Measurements from ENCODE around the gene RTF1.

The RTF1 gene

GRCh38 chr15:41494190-41494921 is 77.5 kb downstream of the RTF1 start:
- Histone ChIP-seq H3K4me2 (ENCODE audit: low read length) (peak overlapping the region; percentile 100), H3K79me2 (ENCODE audit: insufficient read depth, low read length) (no peaks in the 10 kb centered on the region), H3K36me3 (ENCODE audit: insufficient read depth, low read length) (no peaks in the 10 kb centered on the region), H3K27ac (ENCODE audit: low read depth, low read length, poor library complexity, severe bottlenecking) (no peak overlapping the region), H3K9me3 (ENCODE audit: low read length) (no peaks in the 10 kb centered on the region), H4K20me1 (ENCODE audit: insufficient read depth, low read length) (no peaks in the 10 kb centered on the region), H3K9ac (ENCODE audit: low read length) (no peak overlapping the region; the same call in 1 of the 2 replicates), H2AFZ (ENCODE audit: low read length) (no peak overlapping the region), H3K4me3 (ENCODE audit: low read depth, low read length, poor library complexity, severe bottlenecking) (peak overlapping the region; percentile 80), H3K4me1 (ENCODE audit: insufficient read depth, low read length, severe bottlenecking) (peaks cover 29% of the 10 kb centered on the region), H3K9me2 (ENCODE audit: low read depth, low read length) (no peaks in the 10 kb centered on the region), H3F3A (ENCODE audit: insufficient read depth, low read length) (no peaks in the 10 kb centered on the region), H3K27me3 (ENCODE audit: insufficient read depth, low read length) (peaks cover 11% of the 10 kb centered on the region)
- no peak for TF ChIP-seq CTCF (IDR thresholded peaks at IDR 0.05; ENCODE audit: low read length)

GRCh38 chr15:41494922-41495735 is 78.2 kb downstream of the RTF1 start:
- H3K4me2 ChIP-seq (ENCODE audit: low read length), result peak overlapping the region; percentile 100
- H3K9me2 ChIP-seq (ENCODE audit: low read depth, low read length), result no peaks in the 10 kb centered on the region
- H3K27me3 ChIP-seq (ENCODE audit: insufficient read depth, low read length), result peaks cover 11% of the 10 kb centered on the region
- peaks cover 29% of the 10 kb centered on the region for H3K4me1 ChIP-seq (ENCODE audit: insufficient read depth, low read length, severe bottlenecking)
- H3K4me3 ChIP-seq (ENCODE audit: low read depth, low read length, poor library complexity, severe bottlenecking), result peak overlapping the region; percentile 80
- H2AFZ ChIP-seq (ENCODE audit: low read length), result no peak overlapping the region
- no peaks in the 10 kb centered on the region for H3F3A ChIP-seq (ENCODE audit: insufficient read depth, low read length)
- no peaks in the 10 kb centered on the region for H4K20me1 ChIP-seq (ENCODE audit: insufficient read depth, low read length)
- H3K79me2 ChIP-seq (ENCODE audit: insufficient read depth, low read length), result no peaks in the 10 kb centered on the region
- TF ChIP-seq EZH2 (IDR thresholded peaks at IDR 0.05; ENCODE audit: borderline replicate concordance, low read length) (no peak), CTCF (IDR thresholded peaks at IDR 0.05; ENCODE audit: low read length) (no peak)
- H3K36me3 ChIP-seq (ENCODE audit: insufficient read depth, low read length), result no peaks in the 10 kb centered on the region
- no peak overlapping the region for H3K27ac ChIP-seq (ENCODE audit: low read depth, low read length, poor library complexity, severe bottlenecking)
- no peak overlapping the region for H3K9ac ChIP-seq (ENCODE audit: low read length)
- H3K9me3 ChIP-seq (ENCODE audit: low read length), result no peaks in the 10 kb centered on the region

- H4K20me1 ChIP-seq (ENCODE audit: insufficient read depth, low read length), result no peaks in the 10 kb centered on the region
- no peak overlapping the region for H3K9ac ChIP-seq (ENCODE audit: low read length)
- H3F3A ChIP-seq (ENCODE audit: insufficient read depth, low read length), result no peaks in the 10 kb centered on the region
- peak overlapping the region; percentile 100 for H3K4me2 ChIP-seq (ENCODE audit: low read length)
- peak overlapping the region; percentile 80 for H3K4me3 ChIP-seq (ENCODE audit: low read depth, low read length, poor library complexity, severe bottlenecking)
- TF ChIP-seq EZH2 (IDR thresholded peaks at IDR 0.05; ENCODE audit: borderline replicate concordance, low read length) (no peak), CTCF (IDR thresholded peaks at IDR 0.05; ENCODE audit: low read length) (no peak)
- H3K79me2 ChIP-seq (ENCODE audit: insufficient read depth, low read length), result no peaks in the 10 kb centered on the region
- H2AFZ ChIP-seq (ENCODE audit: low read length), result no peak overlapping the region
- peaks cover 32% of the 10 kb centered on the region for H3K4me1 ChIP-seq (ENCODE audit: insufficient read depth, low read length, severe bottlenecking)
- no peak overlapping the region for H3K27ac ChIP-seq (ENCODE audit: low read depth, low read length, poor library complexity, severe bottlenecking)
- no peaks in the 10 kb centered on the region for H3K36me3 ChIP-seq (ENCODE audit: insufficient read depth, low read length)
- H3K27me3 ChIP-seq (ENCODE audit: insufficient read depth, low read length), result peaks cover 11% of the 10 kb centered on the region; the same call in 1 of the 2 replicates
- no peaks in the 10 kb centered on the region for H3K9me2 ChIP-seq (ENCODE audit: low read depth, low read length)
- H3K9me3 ChIP-seq (ENCODE audit: low read length), result no peaks in the 10 kb centered on the region
These were observed 79.1 kb downstream of the RTF1 start for GRCh38 chr15:41495736-41496599.

Measured in OCI-LY1 (cell line).